Osteocyte (in vitro differentiated cells): Measurements from ENCODE around the gene SCMH1. TPM values are rescaled to one million over a fixed set of nuclear protein-coding genes. Genes with fewer than 3 reads are reported as not detected.

ENCODE experiments used
- DNase-seq: peaks from one replicate; pipeline ENCODE4 v3.0.0; 2021; ENCODE audit warnings: mixed read lengths; ENCODE audit not compliant: unreplicated experiment; ENCODE audit errors: extremely low spot score
- H3K27ac Mint-ChIP-seq: one replicate; pipeline ENCODE4 v1.8.0; 2021; ENCODE audit warnings: mild to moderate bottlenecking, mixed read lengths; ENCODE audit not compliant: unreplicated experiment
- H3K27me3 Mint-ChIP-seq: one replicate; pipeline ENCODE4 v1.8.0; 2021; ENCODE audit warnings: mixed read lengths; ENCODE audit not compliant: unreplicated experiment
- H3K36me3 Mint-ChIP-seq: one replicate; pipeline ENCODE4 v1.8.0; 2021; ENCODE audit warnings: mixed read lengths; ENCODE audit not compliant: unreplicated experiment
- H3K4me1 Mint-ChIP-seq: one replicate; pipeline ENCODE4 v1.8.0; 2021; ENCODE audit warnings: mixed read lengths; ENCODE audit not compliant: unreplicated experiment
- H3K4me3 Mint-ChIP-seq: one replicate; pipeline ENCODE4 v1.8.0; 2021; ENCODE audit warnings: mild to moderate bottlenecking, moderate library complexity, mixed read lengths; ENCODE audit not compliant: unreplicated experiment
- H3K9me3 Mint-ChIP-seq: one replicate; pipeline ENCODE4 v1.8.0; 2021; ENCODE audit warnings: mixed read lengths; ENCODE audit not compliant: unreplicated experiment
- total RNA-seq: library from RNA; stranded (reverse); gene quantifications from 2 replicates; pipeline ENCODE4 v1.2.1, GENCODE V29; 2021
- TF ChIP-seq, protein P1 (sequence below): fragments of 200-600 bp; sonication (generic); IDR thresholded peaks from 2 replicates; pipeline ENCODE4 v1.5.0; 2021; ENCODE audit warnings: antibody characterized with exemption, mild to moderate bottlenecking, moderate library complexity

The SCMH1 gene
- total RNA-seq, 1 donor from 2014 or later, result 37.5 TPM

DNA sequence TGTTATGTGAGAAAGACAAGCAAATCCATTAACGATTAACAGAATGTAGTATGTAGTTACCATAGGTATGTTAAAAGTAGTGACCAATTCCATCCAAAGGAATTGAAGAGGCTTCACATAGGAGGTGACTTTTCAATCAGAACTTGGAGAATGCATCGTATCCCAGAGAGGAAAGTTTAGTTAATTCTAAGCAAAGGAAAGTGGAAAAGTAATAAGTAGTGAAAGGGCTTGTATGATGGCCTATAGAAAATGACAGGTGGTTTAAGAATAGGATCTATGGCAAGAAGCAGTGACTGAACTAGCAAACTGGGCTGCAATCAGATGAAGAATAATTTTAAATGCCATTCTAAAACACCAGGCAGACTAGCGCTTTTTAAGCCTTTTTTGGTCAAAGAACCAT lies 16.6 kb downstream of the SCMH1 start:
- Mint-ChIP-seq H3K9me3 (peaks cover 1% of the 10 kb centered on the region), H3K4me1 (peaks cover 10% of the 10 kb centered on the region), H3K27me3 (no peaks in the 10 kb centered on the region), H3K4me3 (no peak overlapping the region), H3K36me3 (peaks cover 5% of the 10 kb centered on the region), H3K27ac (no peak overlapping the region)
- TF ChIP-seq, protein P1, sequence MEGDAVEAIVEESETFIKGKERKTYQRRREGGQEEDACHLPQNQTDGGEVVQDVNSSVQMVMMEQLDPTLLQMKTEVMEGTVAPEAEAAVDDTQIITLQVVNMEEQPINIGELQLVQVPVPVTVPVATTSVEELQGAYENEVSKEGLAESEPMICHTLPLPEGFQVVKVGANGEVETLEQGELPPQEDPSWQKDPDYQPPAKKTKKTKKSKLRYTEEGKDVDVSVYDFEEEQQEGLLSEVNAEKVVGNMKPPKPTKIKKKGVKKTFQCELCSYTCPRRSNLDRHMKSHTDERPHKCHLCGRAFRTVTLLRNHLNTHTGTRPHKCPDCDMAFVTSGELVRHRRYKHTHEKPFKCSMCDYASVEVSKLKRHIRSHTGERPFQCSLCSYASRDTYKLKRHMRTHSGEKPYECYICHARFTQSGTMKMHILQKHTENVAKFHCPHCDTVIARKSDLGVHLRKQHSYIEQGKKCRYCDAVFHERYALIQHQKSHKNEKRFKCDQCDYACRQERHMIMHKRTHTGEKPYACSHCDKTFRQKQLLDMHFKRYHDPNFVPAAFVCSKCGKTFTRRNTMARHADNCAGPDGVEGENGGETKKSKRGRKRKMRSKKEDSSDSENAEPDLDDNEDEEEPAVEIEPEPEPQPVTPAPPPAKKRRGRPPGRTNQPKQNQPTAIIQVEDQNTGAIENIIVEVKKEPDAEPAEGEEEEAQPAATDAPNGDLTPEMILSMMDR, result no peak
- no peak for DNase-seq

DNA sequence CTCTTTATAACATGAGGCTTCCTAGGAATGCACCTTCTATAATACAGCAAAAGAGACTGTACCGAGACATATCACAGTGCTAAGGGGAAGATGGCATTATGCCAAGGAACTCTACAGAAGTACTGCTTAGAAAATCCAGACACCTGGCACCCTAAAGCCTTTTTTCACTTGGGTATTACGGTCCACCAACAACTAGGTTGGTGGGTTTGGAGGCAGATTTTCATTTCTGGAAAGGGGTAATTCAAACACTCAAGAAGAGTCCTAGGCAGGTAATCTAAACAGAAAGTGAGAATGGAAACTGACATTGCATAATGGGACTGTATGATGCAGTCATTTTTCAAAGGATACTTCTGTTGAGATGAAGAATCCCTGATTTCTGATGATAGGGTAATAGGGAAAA lies 19.6 kb downstream of the SCMH1 start:
- H3K27me3 Mint-ChIP-seq, result no peaks in the 10 kb centered on the region
- TF ChIP-seq, protein P1, result no peak
- peaks cover 16% of the 10 kb centered on the region for H3K36me3 Mint-ChIP-seq
- H3K4me1 Mint-ChIP-seq, result peaks cover 10% of the 10 kb centered on the region
- H3K4me3 Mint-ChIP-seq, result no peak overlapping the region
- DNase-seq, result no peak
- H3K27ac Mint-ChIP-seq, result no peak overlapping the region
- H3K9me3 Mint-ChIP-seq, result peaks cover 4% of the 10 kb centered on the region

DNA sequence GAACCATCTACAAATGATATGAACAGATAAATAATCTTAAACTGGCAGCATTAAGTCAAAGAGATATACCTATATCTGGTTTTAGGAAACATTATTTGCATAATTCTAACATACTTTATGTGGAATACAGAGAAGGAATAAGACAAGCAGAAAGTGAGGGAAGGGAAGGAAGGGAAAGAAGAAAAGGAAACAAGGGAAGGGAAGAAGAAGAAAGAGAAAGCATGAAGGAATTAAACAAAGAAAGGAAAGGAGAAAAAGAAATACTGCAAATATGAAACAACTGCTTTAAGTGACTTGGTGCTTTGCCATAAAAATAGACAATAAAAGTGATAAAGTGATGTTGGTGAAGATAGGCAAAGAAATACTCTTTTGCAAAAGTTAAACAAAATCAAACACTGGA lies 20.1 kb downstream of the SCMH1 start:
- no peak overlapping the region for H3K4me3 Mint-ChIP-seq
- no peak overlapping the region for H3K27ac Mint-ChIP-seq
- peaks cover 6% of the 10 kb centered on the region for H3K4me1 Mint-ChIP-seq

DNA sequence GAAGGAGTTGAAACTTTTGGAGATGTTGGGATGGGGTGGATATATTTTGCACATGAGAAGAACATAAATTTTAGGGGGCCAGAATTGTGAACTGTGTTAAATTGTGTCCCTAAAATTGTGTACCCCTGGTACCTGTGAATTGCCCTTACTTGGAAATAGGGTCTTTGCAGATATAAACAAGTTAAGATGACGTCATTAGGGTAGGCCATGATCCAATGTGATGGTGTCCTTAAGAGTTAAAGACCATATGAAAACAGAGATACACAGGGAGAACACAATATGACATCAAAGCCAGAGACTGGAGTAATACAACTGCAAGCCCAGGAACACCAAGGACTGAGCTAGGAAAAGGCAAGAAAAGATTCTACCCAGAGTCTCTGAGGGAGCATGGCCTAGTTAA lies 24.0 kb downstream of the SCMH1 start:
- Mint-ChIP-seq H3K36me3 (peaks cover 24% of the 10 kb centered on the region), H3K9me3 (peaks cover 12% of the 10 kb centered on the region), H3K27ac (no peak overlapping the region), H3K4me3 (no peak overlapping the region), H3K4me1 (peaks cover 5% of the 10 kb centered on the region), H3K27me3 (no peaks in the 10 kb centered on the region)
- TF ChIP-seq, protein P1, result no peak
- no peak for DNase-seq

More for the DNA sequence above, 20.1 kb downstream of the SCMH1 start:
- TF ChIP-seq, protein P1, result no peak
- H3K27me3 Mint-ChIP-seq, result no peaks in the 10 kb centered on the region
- DNase-seq, result no peak
- peaks cover 9% of the 10 kb centered on the region for H3K9me3 Mint-ChIP-seq
- peaks cover 21% of the 10 kb centered on the region for H3K36me3 Mint-ChIP-seq

DNA sequence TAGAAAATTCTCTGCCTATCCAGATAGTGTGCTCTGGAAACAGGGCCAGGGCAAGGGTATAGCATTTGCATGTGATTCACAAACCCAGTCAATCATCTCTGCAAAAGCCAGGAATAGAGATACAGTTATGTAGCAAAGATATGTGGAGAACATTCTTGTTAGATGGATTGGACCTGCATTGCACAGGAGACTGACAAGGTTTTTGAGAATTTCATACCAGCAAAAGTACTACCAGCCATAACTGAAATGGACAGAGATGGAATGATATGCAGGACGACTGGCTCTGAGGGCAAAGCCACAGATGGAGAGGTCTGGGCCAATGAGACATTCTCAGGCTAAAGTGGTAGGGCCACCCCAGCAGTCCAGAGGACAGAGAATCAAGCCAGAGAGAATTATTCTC lies 24.7 kb downstream of the SCMH1 start:
- Mint-ChIP-seq H3K4me1 (peaks cover 3% of the 10 kb centered on the region), H3K27ac (no peak overlapping the region), H3K36me3 (peaks cover 24% of the 10 kb centered on the region), H3K9me3 (peaks cover 12% of the 10 kb centered on the region), H3K27me3 (no peaks in the 10 kb centered on the region), H3K4me3 (no peak overlapping the region)
- DNase-seq, result no peak
- TF ChIP-seq, protein P1, result no peak
